HCT116 (cell line): Measurements from ENCODE around the gene RNF207. TPM values are rescaled to one million over a fixed set of nuclear protein-coding genes. Genes with fewer than 3 reads are reported as not detected.

Experiments used
- ATAC-seq: fragments of 200-7000 bp; cut with Tn5 transposase; 2 replicates; pipeline ENCODE4 v1.9.1; 2020; ENCODE audit warnings: mild to moderate bottlenecking, moderate library complexity
- BruUV-seq: library from RNA; stranded (reverse); fragments of 400-500 nt; replicated peaks from 2 replicates; lab custom pipeline; 2021; lab: Mats Ljungman, UMichigan
- CTCF ChIA-PET: fragments of 300-600 bp; sonication (Branson Sonifier 250); formaldehyde crosslinking; loops from one replicate; lab custom pipeline; 2021; ENCODE audit warnings: antibody characterized with exemption; lab: Charles Lee
- POLR2A ChIA-PET: fragments of 300-600, 350-600 bp; sonication (Branson Sonifier 250); formaldehyde crosslinking; loops from one replicate; lab custom pipeline; 2021; ENCODE audit warnings: antibody characterized with exemption; lab: Charles Lee
- RAD21 ChIA-PET, 2 experiments: fragments of 300-600 bp; sonication (Branson Sonifier 250); formaldehyde crosslinking; loops; one replicate each; lab custom pipeline; 2023; ENCODE audit warnings: low total read pairs in 2 of 2; ENCODE audit not compliant: uncharacterized antibody in 2 of 2, unreplicated experiment in 2 of 2, low non-redundant PET in 1 of 2; lab: Charles Lee
- DNase-seq: peaks from one replicate; pipeline ENCODE4 v3.0.0-alpha.2; 2010; ENCODE audit warnings: low read depth, low spot score
- H2AFZ ChIP-seq: fragments of 200-600 bp; shearing (Covaris generic), sonication (generic); 2 replicates; pipeline ENCODE4 v1.6.1; 2017; ENCODE audit warnings: low read depth, mixed run types, mixed read lengths, antibody characterized with exemption, low read length; ENCODE audit not compliant: poor library complexity, severe bottlenecking
- H3K27ac ChIP-seq: 2 replicates; pipeline ENCODE4 v1.5.1; 2012; ENCODE audit warnings: low read depth, low read length
- H3K27me3 ChIP-seq: fragments of 200-600 bp; sonication (generic); 2 replicates; pipeline ENCODE4 v1.6.1; 2016; ENCODE audit warnings: mixed run types, low read length, mixed read lengths; ENCODE audit not compliant: insufficient read depth
- H3K36me3 ChIP-seq, 2 experiments: fragments of 200-500 bp in 1 of 2; fragments of 200-600 bp in 1 of 2; sonication (Bioruptor generic) in 1 of 2; sonication (generic) in 1 of 2; 2 replicates each; pipeline versions ENCODE4 v1.5.1 to v1.6.1; 2014 to 2016; ENCODE audit warnings: low read length in 2 of 2, inconsistent platforms in 1 of 2, mixed read lengths in 1 of 2, mixed run types in 1 of 2; ENCODE audit not compliant: insufficient read depth in 2 of 2, control insufficient read depth in 1 of 2
- H3K4me1 ChIP-seq, 2 experiments: fragments of 200-600 bp in 1 of 2; sonication (generic) in 1 of 2; 2 replicates each; pipeline versions ENCODE4 v1.5.1 to v1.6.1; 2012 to 2017; ENCODE audit warnings: low read length in 2 of 2, inconsistent platforms in 1 of 2, mild to moderate bottlenecking in 1 of 2, mixed read lengths in 1 of 2, mixed run types in 1 of 2, moderate library complexity in 1 of 2; ENCODE audit not compliant: insufficient read depth in 2 of 2, control insufficient read depth in 1 of 2
- H3K4me2 ChIP-seq: fragments of 200-600 bp; sonication (generic); 2 replicates; pipeline ENCODE4 v1.6.1; 2017; ENCODE audit warnings: mixed run types, low read length, mixed read lengths
- H3K4me3 ChIP-seq, 2 experiments: fragments of 200-600 bp in 1 of 2; sonication (generic) in 1 of 2; replicated peaks in 1 of 2; 2 replicates each; pipeline ENCODE4 v1.5.1; 2011 to 2016; ENCODE audit warnings: low read length in 2 of 2, control low read depth in 1 of 2, low read depth in 1 of 2, mild to moderate bottlenecking in 1 of 2, mixed read lengths in 1 of 2, mixed run types in 1 of 2
- H3K79me2 ChIP-seq: fragments of 200-600 bp; sonication (generic); 2 replicates; pipeline ENCODE4 v1.6.1; 2017; ENCODE audit warnings: mild to moderate bottlenecking, mixed run types, low read length, moderate library complexity, mixed read lengths; ENCODE audit not compliant: insufficient read depth
- H3K9ac ChIP-seq: fragments of 200-600 bp; sonication (generic); 2 replicates; pipeline ENCODE4 v1.6.1; 2016; ENCODE audit warnings: low read length, mixed read lengths
- H3K9me2 ChIP-seq: fragments of 200-600 bp; sonication (generic), shearing (Covaris generic); 2 replicates; pipeline ENCODE4 v1.6.1; 2017; ENCODE audit warnings: mixed run types, mild to moderate bottlenecking, moderate library complexity; ENCODE audit not compliant: insufficient read depth
- H3K9me3 ChIP-seq, 2 experiments: fragments of 200-500 bp in 1 of 2; fragments of 200-600 bp in 1 of 2; sonication (Bioruptor generic) in 1 of 2; sonication (generic) in 1 of 2; 2 replicates each; pipeline ENCODE4 v1.6.1; 2014 to 2017; ENCODE audit warnings: low read length in 2 of 2, mixed read lengths in 2 of 2, inconsistent platforms in 1 of 2, low read depth in 1 of 2, mild to moderate bottlenecking in 1 of 2, mixed run types in 1 of 2, moderate library complexity in 1 of 2; ENCODE audit not compliant: control insufficient read depth in 1 of 2, insufficient read depth in 1 of 2
- H4K20me1 ChIP-seq: fragments of 200-600 bp; sonication (generic), shearing (Covaris generic); 2 replicates; pipeline ENCODE4 v1.6.1; 2017; ENCODE audit warnings: mixed run types, mild to moderate bottlenecking, moderate library complexity; ENCODE audit not compliant: insufficient read depth
- CBX3 ChIP-seq: IDR thresholded peaks from 2 replicates; pipeline ENCODE4 v1.6.1; 2012; ENCODE audit warnings: low read depth
- CEBPB ChIP-seq: IDR thresholded peaks from 2 replicates; pipeline ENCODE4 v1.6.1; 2012; ENCODE audit warnings: low read depth
- FOSL1 ChIP-seq: IDR thresholded peaks from 2 replicates; pipeline ENCODE4 v1.6.1; 2012; ENCODE audit warnings: low read depth
- SRF ChIP-seq: IDR thresholded peaks from 2 replicates; pipeline ENCODE4 v1.6.1; 2012; ENCODE audit warnings: low read depth
- TCF7L2 ChIP-seq: IDR thresholded peaks from 2 replicates; pipeline ENCODE4 v1.7.0; 2011; ENCODE audit warnings: borderline replicate concordance, inconsistent platforms; ENCODE audit not compliant: insufficient read depth, insufficient read length; ENCODE audit errors: extremely low read depth
- ZFX ChIP-seq: fragments of 450-650 bp; IDR thresholded peaks from 2 replicates; pipeline ENCODE4 v1.6.1; 2017
- intact Hi-C: fragments of 100-400 bp; cut with micrococcal nuclease; formaldehyde crosslinking; loops from 2 replicates; pipeline ENCODE4 v1.10.0; 2022
- total RNA-seq: library from RNA; stranded (reverse); gene quantifications from one replicate; pipeline ENCODE4 v1.2.1, GENCODE V29; 2021; ENCODE audit not compliant: unreplicated experiment

The RNF207 gene
- total RNA-seq, 1 experiment from 2014 or later: 61.2 TPM

GRCh38 chr1:6259491-6260362 lies 53.8 kb downstream of the RNF207 start:
- Histone ChIP-seq H3K36me3 (no peaks in the 10 kb centered on the region; a peak in 1 of 4 replicates), H4K20me1 (no peaks in the 10 kb centered on the region), H3K4me2 (peak overlapping the region; percentile 89), H3K27ac (peak overlapping the region; percentile 61; the same call in 1 of the 2 replicates), H3K9me3 (no peaks in the 10 kb centered on the region), H3K79me2 (no peaks in the 10 kb centered on the region), H3K27me3 (no peaks in the 10 kb centered on the region), H3K9ac (peak overlapping the region; percentile 52; the same call in 1 of the 2 replicates), H3K9me2 (no peaks in the 10 kb centered on the region), H3K4me3 (peak overlapping the region; percentile 52 to 65), H2AFZ (no peak overlapping the region), H3K4me1 (peaks cover 11 to 26% of the 10 kb centered on the region in 2 experiments; a peak in 2 of 4 replicates)
- CTCF ChIA-PET: interaction anchor here (1.0 to 1.2 kb wide), 2 partner anchors 10 to 14 kb away, joined by 3 to 4 read pairs; no protein-coding TSS in a partner anchor
- POLR2A ChIA-PET: no interaction called here
- ATAC-seq: peak; percentile 60
- RAD21 ChIA-PET: no interaction called here
- no peak for TF ChIP-seq SRF
- TF ChIP-seq CEBPB: peak; percentile 99
- peak; percentile 76 for TF ChIP-seq TCF7L2
- DNase-seq: peak; percentile 37
- BruUV-seq: no TSS peak
- intact Hi-C loops: no loop called here

- H4K20me1 ChIP-seq: no peaks in the 10 kb centered on the region
- H3K79me2 ChIP-seq: no peaks in the 10 kb centered on the region
- DNase-seq (no peak), ATAC-seq (peak; percentile 66)
- H3K36me3 ChIP-seq: no peaks in the 10 kb centered on the region; a peak in 1 of 4 replicates
- ChIA-PET CTCF (interaction anchor here (1.0 kb wide), 1 partner anchor 15 kb away, joined by 4 read pairs; no protein-coding TSS in a partner anchor), POLR2A (no interaction called here), RAD21 (no interaction called here)
- H3K27ac ChIP-seq: peak overlapping the region; percentile 61; the same call in 1 of the 2 replicates
- peak overlapping the region; percentile 52 for H3K9ac ChIP-seq
- H3K27me3 ChIP-seq: no peaks in the 10 kb centered on the region
- H3K4me2 ChIP-seq: peak overlapping the region; percentile 89
- TF ChIP-seq ZFX: 0 out of 2 replicates have a peak, but pooled peaks have one; percentile 21
- no peak for TF ChIP-seq FOSL1
- TF ChIP-seq CBX3: no peak
- intact Hi-C loops: no loop called here
- H3K4me1 ChIP-seq: peaks cover 11 to 26% of the 10 kb centered on the region in 2 experiments; a peak in 2 of 4 replicates
- peak overlapping the region; percentile 35 for H2AFZ ChIP-seq
- H3K9me2 ChIP-seq: no peaks in the 10 kb centered on the region
- no peaks in the 10 kb centered on the region for H3K9me3 ChIP-seq
- peak overlapping the region; percentile 52 to 65 for H3K4me3 ChIP-seq
- BruUV-seq: no TSS peak
Measured at GRCh38 chr1:6260433-6260934, 54.6 kb downstream of the RNF207 start.
